Trophoblast cell (in vitro differentiated cells and primary cell): ENCODE measurements around the gene HINT1.
A peak's percentile ranks its signal among the peaks of the same experiment; 100 is the strongest.

Experiments used
- DNase-seq, 2 donors: peaks; one replicate each; pipeline ENCODE4 v3.0.0-alpha.2; 2016
- H2AFZ ChIP-seq: 2 replicates; pipeline ENCODE4 v1.6.1; 2013; ENCODE audit warnings: low read length, moderate library complexity, mild to moderate bottlenecking; ENCODE audit not compliant: insufficient read depth, poor library complexity
- H2AK5ac ChIP-seq: 2 replicates; pipeline ENCODE4 v1.6.1; 2013; ENCODE audit warnings: mild to moderate bottlenecking, low read length
- H2BK120ac ChIP-seq: 2 replicates; pipeline ENCODE4 v1.6.1; 2013; ENCODE audit warnings: low read length, mild to moderate bottlenecking, moderate library complexity; ENCODE audit not compliant: insufficient read depth, poor library complexity
- H2BK12ac ChIP-seq: 2 replicates; pipeline ENCODE4 v1.6.1; 2013; ENCODE audit warnings: mild to moderate bottlenecking, low read length, moderate library complexity
- H2BK5ac ChIP-seq: 2 replicates; pipeline ENCODE4 v1.6.1; 2013; ENCODE audit warnings: low read length, low read depth, moderate library complexity, mild to moderate bottlenecking; ENCODE audit not compliant: poor library complexity
- H3K14ac ChIP-seq: 2 replicates; pipeline ENCODE4 v1.6.1; 2013; ENCODE audit warnings: mild to moderate bottlenecking, low read length
- H3K18ac ChIP-seq: 2 replicates; pipeline ENCODE4 v1.6.1; 2013; ENCODE audit warnings: mild to moderate bottlenecking, low read length
- H3K23ac ChIP-seq: 2 replicates; pipeline ENCODE4 v1.6.1; 2013; ENCODE audit warnings: low read length
- H3K27ac ChIP-seq: 2 replicates; pipeline ENCODE4 v1.5.1; 2013; ENCODE audit warnings: low read depth, mild to moderate bottlenecking, inconsistent platforms, low read length, moderate library complexity
- H3K27me3 ChIP-seq: 2 replicates; pipeline ENCODE4 v1.6.1; 2013; ENCODE audit warnings: inconsistent platforms, mild to moderate bottlenecking, low read length, moderate library complexity; ENCODE audit not compliant: insufficient read depth
- H3K36me3 ChIP-seq, 2 experiments: 1 replicate in 1 of 2; 2 replicates in 1 of 2; pipeline ENCODE4 v1.6.1; 2013; ENCODE audit warnings: low read length in 2 of 2, mild to moderate bottlenecking in 2 of 2, moderate library complexity in 1 of 2; ENCODE audit not compliant: insufficient read depth in 2 of 2, control insufficient read depth in 1 of 2
- H3K4ac ChIP-seq: 2 replicates; pipeline ENCODE4 v1.6.1; 2013; ENCODE audit warnings: low read depth, mild to moderate bottlenecking, low read length, moderate library complexity
- H3K4me1 ChIP-seq, 2 experiments: 1 replicate in 1 of 2; 2 replicates in 1 of 2; pipeline ENCODE4 v1.6.1; 2013; ENCODE audit warnings: low read length in 2 of 2, mild to moderate bottlenecking in 2 of 2, moderate library complexity in 1 of 2; ENCODE audit not compliant: insufficient read depth in 2 of 2, control insufficient read depth in 1 of 2
- H3K4me2 ChIP-seq: 2 replicates; pipeline ENCODE4 v1.6.1; 2013; ENCODE audit warnings: inconsistent platforms, mild to moderate bottlenecking, low read length, moderate library complexity
- H3K4me3 ChIP-seq: 2 replicates; pipeline ENCODE4 v1.5.1; 2013; ENCODE audit warnings: mild to moderate bottlenecking, low read depth, low read length, inconsistent platforms
- H3K79me1 ChIP-seq: one replicate; pipeline ENCODE4 v1.6.1; 2013; ENCODE audit warnings: low read length
- H3K79me2 ChIP-seq: 2 replicates; pipeline ENCODE4 v1.6.1; 2013; ENCODE audit warnings: low read length, mild to moderate bottlenecking; ENCODE audit not compliant: control insufficient read depth, insufficient read depth, poor library complexity
- H3K9ac ChIP-seq: 2 replicates; pipeline ENCODE4 v1.6.1; 2013; ENCODE audit warnings: mild to moderate bottlenecking, low read length
- H3K9me3 ChIP-seq: 2 replicates; pipeline ENCODE4 v1.6.1; 2013; ENCODE audit warnings: low read depth, mild to moderate bottlenecking, control low read depth, inconsistent platforms, low read length; ENCODE audit not compliant: insufficient read depth
- H4K12ac ChIP-seq: 2 replicates; pipeline ENCODE4 v1.6.1; 2013; ENCODE audit warnings: low read depth, mild to moderate bottlenecking, low read length, moderate library complexity
- H4K8ac ChIP-seq: 2 replicates; pipeline ENCODE4 v1.6.1; 2013; ENCODE audit warnings: low read depth, mild to moderate bottlenecking, low read length, moderate library complexity
- H4K91ac ChIP-seq: one replicate; pipeline ENCODE4 v1.6.1; 2013; ENCODE audit warnings: low read depth, mild to moderate bottlenecking, low read length, moderate library complexity
- WGBS: extraction: QIAGEN DNeasy Blood & Tissue Kit; methylation state at CpG from one replicate; pipeline ENCODE4 v1.1.7; 2013; ENCODE audit warnings: missing lambda C conversion rate; ENCODE audit not compliant: insufficient read length, insufficient coverage; ENCODE audit errors: extremely low coverage; 5-methylcytosine and 5-hydroxymethylcytosine counted together

The HINT1 gene

DNA sequence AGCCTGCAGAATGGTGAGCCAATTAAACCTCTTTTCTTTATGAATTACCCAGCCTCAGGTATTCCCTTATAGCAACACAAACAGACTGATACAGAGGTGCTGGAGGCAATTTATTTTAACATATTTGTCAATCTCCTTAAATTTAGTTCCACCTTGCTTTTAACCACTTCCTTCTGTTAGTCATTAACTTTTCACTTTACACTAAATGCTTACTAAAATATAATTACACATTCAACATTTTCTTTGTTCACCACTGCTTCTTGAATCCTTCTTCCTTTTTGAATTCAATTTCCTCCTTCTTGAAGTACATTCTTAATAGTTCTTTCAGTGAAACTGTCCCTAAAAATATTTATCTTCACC is 45.1 kb upstream of the HINT1 start:
- no peaks in the 10 kb centered on the region for H3K36me3 ChIP-seq
- H4K91ac ChIP-seq: no peak overlapping the region
- no peaks in the 10 kb centered on the region for H3K27me3 ChIP-seq
- no peak overlapping the region for H2AFZ ChIP-seq
- no peaks in the 10 kb centered on the region for H3K79me2 ChIP-seq
- H2BK120ac ChIP-seq: no peak overlapping the region
- no peak overlapping the region for H3K4me2 ChIP-seq
- H3K27ac ChIP-seq: no peak overlapping the region
- no peaks in the 10 kb centered on the region for H3K9me3 ChIP-seq
- H4K8ac ChIP-seq: no peak overlapping the region
- H4K12ac ChIP-seq: no peak overlapping the region
- H3K4me3 ChIP-seq: no peak overlapping the region
- no peak overlapping the region for H3K4ac ChIP-seq
- no peak overlapping the region for H2BK5ac ChIP-seq
- H3K4me1 ChIP-seq: no peaks in the 10 kb centered on the region
- no peak overlapping the region for H3K23ac ChIP-seq
- H2AK5ac ChIP-seq: no peak overlapping the region
- no peak overlapping the region for H2BK12ac ChIP-seq
- H3K9ac ChIP-seq: no peak overlapping the region
- no peak overlapping the region for H3K14ac ChIP-seq
- DNase-seq: no peak
- H3K18ac ChIP-seq: no peak overlapping the region
- no peaks in the 10 kb centered on the region for H3K79me1 ChIP-seq

DNA sequence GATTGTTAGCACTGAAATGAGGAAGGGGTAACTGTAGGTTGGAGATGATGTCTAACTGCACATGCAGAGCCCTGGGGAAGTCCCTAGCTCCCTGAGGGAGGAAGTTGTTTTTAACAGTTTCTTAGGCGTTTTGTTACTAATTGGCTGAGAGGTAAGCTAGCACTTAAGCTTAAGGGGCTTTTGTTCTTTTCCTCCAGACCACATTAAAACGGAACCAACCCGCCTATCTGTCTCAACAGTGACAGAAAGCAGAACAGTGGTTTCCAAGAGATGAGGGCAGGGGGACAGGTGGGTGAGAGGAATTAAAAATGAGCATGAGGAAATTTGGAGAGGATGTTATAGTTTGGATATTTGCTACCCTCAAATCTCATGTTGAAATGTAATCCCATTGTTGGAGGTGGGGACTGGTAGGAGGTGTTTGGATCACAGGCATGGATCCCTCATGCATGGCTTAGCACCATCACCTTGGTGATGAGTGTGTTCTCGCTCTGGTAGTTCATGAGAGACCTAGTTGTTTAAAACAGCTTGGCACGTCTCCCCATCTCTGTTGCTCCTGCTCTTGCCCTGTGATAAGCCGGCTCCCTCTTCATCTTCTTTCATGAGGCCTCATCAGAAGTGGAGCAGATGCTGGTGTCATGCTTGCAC is 44.6 kb upstream of the HINT1 start:
- no peak overlapping the region for H4K8ac ChIP-seq
- H3K14ac ChIP-seq: no peak overlapping the region
- no peak overlapping the region for H3K27ac ChIP-seq
- no peak overlapping the region for H2BK12ac ChIP-seq
- peak in 1 of 2 donors; percentile 38 for DNase-seq
- H3K4ac ChIP-seq: no peak overlapping the region
- H2AK5ac ChIP-seq: no peak overlapping the region
- H2BK5ac ChIP-seq: no peak overlapping the region
- no peak overlapping the region for H3K23ac ChIP-seq
- no peak overlapping the region for H3K9ac ChIP-seq
- no peaks in the 10 kb centered on the region for H3K27me3 ChIP-seq
- no peaks in the 10 kb centered on the region for H3K9me3 ChIP-seq
- H3K4me1 ChIP-seq: no peaks in the 10 kb centered on the region
- H3K36me3 ChIP-seq: no peaks in the 10 kb centered on the region
- no peak overlapping the region for H3K4me3 ChIP-seq
- H4K12ac ChIP-seq: no peak overlapping the region
- no peak overlapping the region for H3K18ac ChIP-seq
- H3K79me1 ChIP-seq: no peaks in the 10 kb centered on the region
- H3K4me2 ChIP-seq: no peak overlapping the region
- no peak overlapping the region for H2BK120ac ChIP-seq
- WGBS: no CpG with 5 or more reads among the region's 6 CpGs
- H3K79me2 ChIP-seq: no peaks in the 10 kb centered on the region
- H4K91ac ChIP-seq: no peak overlapping the region
- H2AFZ ChIP-seq: no peak overlapping the region

- Histone ChIP-seq H3K9ac (no peak overlapping the region), H4K12ac (no peak overlapping the region), H2BK5ac (no peak overlapping the region), H2BK12ac (no peak overlapping the region), H3K27ac (no peak overlapping the region), H3K9me3 (no peaks in the 10 kb centered on the region), H3K4me1 (no peaks in the 10 kb centered on the region), H3K79me2 (no peaks in the 10 kb centered on the region), H3K23ac (no peak overlapping the region), H4K91ac (no peak overlapping the region), H3K4me2 (no peak overlapping the region), H2AK5ac (no peak overlapping the region), H2AFZ (no peak overlapping the region), H3K4ac (no peak overlapping the region), H3K18ac (no peak overlapping the region), H3K14ac (no peak overlapping the region), H4K8ac (no peak overlapping the region), H3K79me1 (no peaks in the 10 kb centered on the region), H3K4me3 (no peak overlapping the region), H3K27me3 (no peaks in the 10 kb centered on the region), H3K36me3 (no peaks in the 10 kb centered on the region), H2BK120ac (no peak overlapping the region)
- no CpG with 5 or more reads among the region's 1 CpG for WGBS
- DNase-seq: no peak
Measured at GRCh38 chr5:131209175-131209505, 44.1 kb upstream of the HINT1 start.

DNA sequence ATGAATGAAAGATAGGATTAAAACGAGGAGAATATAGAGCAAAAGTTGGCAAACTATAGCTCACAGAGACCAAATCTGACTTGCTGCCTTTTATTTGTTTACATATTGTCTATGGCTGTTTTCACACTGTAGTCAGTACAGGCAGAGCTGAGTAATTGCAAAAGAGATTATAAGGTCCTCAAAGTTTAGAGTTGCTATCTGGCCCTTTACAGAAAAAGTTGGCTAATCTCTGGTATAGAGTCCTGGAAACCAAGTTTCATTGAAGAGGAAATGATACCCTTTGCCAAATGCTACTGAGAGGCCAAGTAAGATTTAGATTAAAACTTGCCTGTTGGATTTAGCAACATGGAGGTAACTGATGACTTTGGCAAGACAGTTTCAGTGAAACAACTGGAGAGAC is 41.7 kb upstream of the HINT1 start:
- Histone ChIP-seq H4K8ac (no peak overlapping the region), H2AK5ac (no peak overlapping the region), H3K23ac (no peak overlapping the region), H3K9me3 (no peaks in the 10 kb centered on the region), H3K4me1 (no peaks in the 10 kb centered on the region), H3K27ac (no peak overlapping the region), H3K14ac (no peak overlapping the region), H2AFZ (no peak overlapping the region), H2BK12ac (no peak overlapping the region), H3K27me3 (no peaks in the 10 kb centered on the region), H3K18ac (no peak overlapping the region), H2BK120ac (no peak overlapping the region), H3K4me3 (no peak overlapping the region), H3K4me2 (no peak overlapping the region), H4K12ac (no peak overlapping the region), H4K91ac (no peak overlapping the region), H3K4ac (no peak overlapping the region), H3K79me1 (no peaks in the 10 kb centered on the region), H3K79me2 (no peaks in the 10 kb centered on the region), H2BK5ac (no peak overlapping the region), H3K9ac (no peak overlapping the region), H3K36me3 (no peaks in the 10 kb centered on the region)
- WGBS: no CpG with 5 or more reads among the region's 1 CpG
- no peak for DNase-seq
